ENCODE data around the gene MGAT4A.

DNA sequence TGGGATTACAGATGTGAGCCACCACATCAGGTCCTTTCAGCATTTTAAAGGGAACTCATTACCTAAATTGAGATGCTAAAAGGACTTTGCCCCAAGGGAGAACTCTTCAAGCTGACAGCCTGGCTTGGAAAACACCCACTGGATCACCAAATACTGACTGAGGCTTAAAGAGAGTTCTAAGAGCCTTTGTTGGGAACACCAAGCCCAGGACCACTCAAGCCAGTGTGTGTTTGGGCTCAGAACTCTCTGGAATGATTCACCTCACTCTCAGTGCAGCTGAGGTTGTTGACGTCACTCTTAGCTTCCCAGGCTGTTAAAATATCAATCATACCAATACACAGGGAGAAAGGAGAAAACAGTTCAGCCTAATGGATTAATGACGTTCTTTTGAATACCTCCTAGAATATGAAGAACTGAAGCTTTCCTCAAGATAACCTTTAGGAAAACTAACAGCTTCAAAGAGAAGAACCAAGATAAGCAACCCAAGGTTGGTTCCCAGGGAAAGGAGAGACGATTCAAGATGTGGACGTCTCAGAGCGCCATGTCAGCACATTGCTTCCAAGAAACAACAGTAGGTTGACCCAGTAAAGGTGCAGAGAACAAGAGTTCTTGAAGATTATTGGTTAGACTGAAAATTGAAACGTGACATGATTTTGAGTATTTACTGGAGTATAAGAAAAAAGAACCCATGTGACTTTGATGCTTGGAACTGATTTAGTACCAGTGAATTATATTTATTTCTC is 48.0 kb upstream of the MGAT4A start:
- TF ChIP-seq, protein P1, sequence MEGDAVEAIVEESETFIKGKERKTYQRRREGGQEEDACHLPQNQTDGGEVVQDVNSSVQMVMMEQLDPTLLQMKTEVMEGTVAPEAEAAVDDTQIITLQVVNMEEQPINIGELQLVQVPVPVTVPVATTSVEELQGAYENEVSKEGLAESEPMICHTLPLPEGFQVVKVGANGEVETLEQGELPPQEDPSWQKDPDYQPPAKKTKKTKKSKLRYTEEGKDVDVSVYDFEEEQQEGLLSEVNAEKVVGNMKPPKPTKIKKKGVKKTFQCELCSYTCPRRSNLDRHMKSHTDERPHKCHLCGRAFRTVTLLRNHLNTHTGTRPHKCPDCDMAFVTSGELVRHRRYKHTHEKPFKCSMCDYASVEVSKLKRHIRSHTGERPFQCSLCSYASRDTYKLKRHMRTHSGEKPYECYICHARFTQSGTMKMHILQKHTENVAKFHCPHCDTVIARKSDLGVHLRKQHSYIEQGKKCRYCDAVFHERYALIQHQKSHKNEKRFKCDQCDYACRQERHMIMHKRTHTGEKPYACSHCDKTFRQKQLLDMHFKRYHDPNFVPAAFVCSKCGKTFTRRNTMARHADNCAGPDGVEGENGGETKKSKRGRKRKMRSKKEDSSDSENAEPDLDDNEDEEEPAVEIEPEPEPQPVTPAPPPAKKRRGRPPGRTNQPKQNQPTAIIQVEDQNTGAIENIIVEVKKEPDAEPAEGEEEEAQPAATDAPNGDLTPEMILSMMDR (IDR thresholded peaks at IDR 0.05), result no peak
- no peak for TF ChIP-seq EZH2 (IDR thresholded peaks at IDR 0.05; ENCODE audit: borderline replicate concordance, insufficient read depth, low read depth, low read length, poor library complexity, severe bottlenecking)
